ENCODE data around the gene ADGRL4.

The ADGRL4 gene

DNA sequence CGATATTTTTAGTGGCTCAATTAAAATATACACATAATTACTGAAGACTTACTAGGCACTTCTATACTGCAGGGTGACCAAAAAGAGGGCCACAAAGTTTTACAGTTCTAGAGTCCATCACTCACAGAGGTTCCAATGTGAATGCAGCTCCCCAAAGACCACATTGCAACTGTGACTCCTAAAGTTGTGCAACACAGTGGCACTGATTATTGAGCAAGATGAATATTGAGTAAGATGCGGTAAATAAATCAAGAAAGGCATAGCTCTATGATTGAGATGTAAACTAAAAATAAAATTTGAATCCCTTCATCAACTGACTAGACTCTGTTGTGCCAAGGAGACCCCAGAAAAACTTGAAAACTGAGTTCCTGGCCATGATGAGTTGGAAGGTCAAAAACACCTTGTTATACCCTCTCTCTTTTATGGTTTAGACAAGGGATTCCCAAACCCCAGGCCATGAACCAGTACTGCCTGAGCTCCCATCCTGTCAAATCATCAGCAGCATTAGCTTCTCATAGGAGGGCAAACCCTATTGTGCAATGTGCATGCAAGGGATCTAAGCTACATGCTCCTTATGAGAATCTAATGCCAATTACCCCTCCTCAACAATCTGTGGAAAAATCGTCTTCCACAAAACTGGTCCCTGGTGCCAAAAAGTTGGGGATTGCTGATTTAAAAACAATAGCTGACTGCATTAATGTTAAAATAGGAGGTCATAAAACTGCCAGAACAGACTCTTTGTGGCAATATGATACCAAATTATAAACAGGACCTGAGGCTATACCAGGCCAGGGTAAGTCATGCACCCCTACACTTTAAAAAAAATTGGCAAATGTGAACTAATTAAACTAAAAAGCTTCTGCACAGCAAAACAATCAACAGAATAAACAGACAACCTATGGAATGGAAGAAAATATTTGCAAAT is 94.3 kb downstream of the ADGRL4 start:
- TF ChIP-seq, protein P1, sequence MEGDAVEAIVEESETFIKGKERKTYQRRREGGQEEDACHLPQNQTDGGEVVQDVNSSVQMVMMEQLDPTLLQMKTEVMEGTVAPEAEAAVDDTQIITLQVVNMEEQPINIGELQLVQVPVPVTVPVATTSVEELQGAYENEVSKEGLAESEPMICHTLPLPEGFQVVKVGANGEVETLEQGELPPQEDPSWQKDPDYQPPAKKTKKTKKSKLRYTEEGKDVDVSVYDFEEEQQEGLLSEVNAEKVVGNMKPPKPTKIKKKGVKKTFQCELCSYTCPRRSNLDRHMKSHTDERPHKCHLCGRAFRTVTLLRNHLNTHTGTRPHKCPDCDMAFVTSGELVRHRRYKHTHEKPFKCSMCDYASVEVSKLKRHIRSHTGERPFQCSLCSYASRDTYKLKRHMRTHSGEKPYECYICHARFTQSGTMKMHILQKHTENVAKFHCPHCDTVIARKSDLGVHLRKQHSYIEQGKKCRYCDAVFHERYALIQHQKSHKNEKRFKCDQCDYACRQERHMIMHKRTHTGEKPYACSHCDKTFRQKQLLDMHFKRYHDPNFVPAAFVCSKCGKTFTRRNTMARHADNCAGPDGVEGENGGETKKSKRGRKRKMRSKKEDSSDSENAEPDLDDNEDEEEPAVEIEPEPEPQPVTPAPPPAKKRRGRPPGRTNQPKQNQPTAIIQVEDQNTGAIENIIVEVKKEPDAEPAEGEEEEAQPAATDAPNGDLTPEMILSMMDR (conservative IDR thresholded peaks at IDR 0.05; ENCODE audit: low read depth) = no peak
- no peak for DNase-seq (ENCODE audit: low spot score)
- ChIA-PET CTCF (interaction anchor here (0.5 kb wide), 1 partner anchor 1380 kb away, joined by 3 read pairs; no protein-coding TSS in a partner anchor), POLR2A (ENCODE audit: low non-redundant PET) (no interaction called here)
- no peak overlapping the region for H3K27ac ChIP-seq

DNA sequence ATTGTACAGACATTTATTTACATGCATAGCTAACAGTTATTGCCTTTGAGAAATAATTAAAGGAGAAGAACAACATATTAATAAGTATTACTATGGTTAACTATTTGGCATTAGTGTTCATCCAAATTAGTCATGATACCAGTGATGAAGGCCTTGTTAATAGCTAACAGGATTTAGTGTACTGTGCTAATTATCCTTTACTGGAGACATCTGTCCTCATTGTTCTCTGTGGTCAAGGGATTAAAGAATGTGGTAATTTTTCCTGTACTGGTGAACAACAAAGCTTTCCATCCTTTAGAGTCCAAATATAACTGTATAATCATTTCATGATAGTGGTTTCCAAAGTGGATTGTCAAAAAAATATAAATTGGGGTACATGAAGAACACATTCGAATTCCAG is 103.9 kb downstream of the ADGRL4 start:
- DNase-seq (ENCODE audit: low spot score) = no peak
- H3K27ac ChIP-seq = no peak overlapping the region
- TF ChIP-seq, protein P1 (conservative IDR thresholded peaks at IDR 0.05; ENCODE audit: low read depth) = no peak
- CTCF ChIA-PET = no interaction called here
- POLR2A ChIA-PET (ENCODE audit: low non-redundant PET) = no interaction called here

DNA sequence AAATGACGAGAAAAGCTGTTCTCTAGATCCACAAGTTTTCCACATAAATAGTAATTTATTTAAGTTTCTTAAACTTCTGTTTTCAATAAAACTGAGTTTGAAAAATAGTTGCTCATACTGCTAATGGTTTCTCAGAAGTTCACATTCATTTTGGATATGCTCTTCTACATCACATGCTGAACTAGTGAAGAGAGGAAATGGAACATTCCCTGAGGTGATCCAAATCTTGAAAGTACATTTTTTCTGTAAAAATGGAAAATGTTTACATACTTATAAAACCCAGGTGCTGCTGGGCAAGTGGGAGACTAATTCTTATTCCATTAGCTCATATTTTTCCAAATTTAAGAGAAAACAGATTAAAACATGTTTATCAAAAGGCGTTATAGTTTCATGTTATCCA is 111.7 kb downstream of the ADGRL4 start:
- ChIA-PET CTCF (no interaction called here), POLR2A (ENCODE audit: low non-redundant PET) (no interaction called here)
- no peak for DNase-seq (ENCODE audit: low spot score)
- TF ChIP-seq, protein P1 (conservative IDR thresholded peaks at IDR 0.05; ENCODE audit: low read depth) = no peak
- H3K27ac ChIP-seq = no peak overlapping the region

DNA sequence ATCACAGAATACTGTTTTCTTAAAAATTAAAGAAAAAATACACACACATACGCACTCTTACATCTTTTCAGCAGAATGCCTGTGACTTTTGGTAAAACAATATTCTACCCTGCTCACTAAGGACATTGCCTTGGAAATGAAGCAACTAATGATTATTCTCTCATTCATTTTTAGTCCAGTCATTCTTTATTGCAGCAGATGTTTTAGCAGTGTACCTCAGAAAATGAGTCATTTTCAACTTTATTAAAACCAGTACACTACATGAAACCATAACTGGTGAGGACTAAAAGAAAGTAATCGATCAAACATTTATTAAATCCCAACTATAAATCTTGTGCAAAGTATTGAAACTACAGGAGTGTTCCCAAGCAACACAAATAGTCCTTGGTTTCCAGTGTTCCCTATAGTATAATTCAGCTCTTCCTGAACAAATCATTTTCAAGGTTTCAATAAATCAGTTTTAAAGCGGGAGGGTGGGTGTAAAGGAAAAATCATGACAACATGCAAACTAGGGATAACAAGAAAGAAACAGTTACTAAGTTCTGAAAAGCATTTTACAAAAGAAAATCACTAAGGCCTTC is 114.2 kb downstream of the ADGRL4 start:
- no peak for DNase-seq (ENCODE audit: low spot score)
- no peak overlapping the region for H3K27ac ChIP-seq
- TF ChIP-seq, protein P1 (conservative IDR thresholded peaks at IDR 0.05; ENCODE audit: low read depth) = no peak
- CTCF ChIA-PET = no interaction called here
- POLR2A ChIA-PET (ENCODE audit: low non-redundant PET) = no interaction called here

DNA sequence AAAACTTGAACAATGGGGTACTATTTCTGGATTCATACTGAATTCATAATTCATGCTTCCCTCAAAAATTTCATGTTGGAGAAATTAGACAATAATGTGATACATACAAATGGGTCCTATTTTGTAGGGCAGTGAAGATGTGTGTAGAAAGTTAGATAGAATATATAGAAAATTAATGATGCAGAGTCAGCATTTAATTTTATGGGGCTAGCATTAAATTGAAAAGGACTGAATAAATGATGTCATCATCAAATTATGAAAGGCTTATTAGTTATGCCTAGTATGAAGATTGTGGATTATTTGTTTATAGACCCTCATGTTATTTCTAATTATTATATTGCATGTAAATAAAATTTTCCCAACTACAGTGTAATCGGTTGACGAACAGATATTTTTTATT is 119.1 kb downstream of the ADGRL4 start:
- DNase-seq (ENCODE audit: low spot score) = no peak
- POLR2A ChIA-PET (ENCODE audit: low non-redundant PET) = no interaction called here
- CTCF ChIA-PET = no interaction called here
- H3K27ac ChIP-seq = no peak overlapping the region
- TF ChIP-seq, protein P1 (conservative IDR thresholded peaks at IDR 0.05; ENCODE audit: low read depth) = no peak

DNA sequence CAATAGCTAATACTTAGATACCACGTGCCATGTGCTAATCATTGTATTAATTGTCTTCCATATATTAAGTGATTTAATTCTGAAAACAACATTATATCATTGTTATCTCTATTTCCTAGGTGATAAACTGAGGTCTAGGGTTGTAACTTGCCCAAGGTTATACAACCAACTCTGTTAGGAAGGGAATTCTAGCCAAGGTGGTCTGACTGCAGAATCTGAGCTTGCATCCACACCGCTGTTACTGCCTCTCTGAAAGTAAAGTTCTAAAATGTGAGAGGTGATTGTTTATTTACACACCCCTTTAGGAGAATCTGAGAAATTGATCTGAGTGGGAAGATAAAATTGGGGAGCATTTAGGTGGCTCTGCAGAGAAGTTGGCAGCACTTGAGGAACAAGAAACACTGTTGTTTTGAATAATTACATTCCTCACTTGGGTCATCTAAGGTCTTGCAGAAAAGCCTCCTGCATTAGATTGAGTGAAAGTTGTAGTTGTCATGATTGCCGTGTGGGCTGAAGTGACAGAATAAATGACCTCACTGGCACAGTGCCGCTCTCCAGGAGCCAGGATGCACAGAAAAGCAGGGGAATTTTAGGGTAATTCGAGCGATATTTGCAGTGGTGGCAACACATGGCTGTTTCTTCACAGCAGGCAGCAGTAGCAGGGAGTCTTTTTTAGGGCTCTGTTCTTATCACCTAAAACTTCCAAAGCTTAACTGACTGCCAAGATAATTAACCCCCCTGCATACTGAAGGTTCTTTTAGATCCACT is 121.7 kb downstream of the ADGRL4 start:
- DNase-seq (ENCODE audit: low spot score) = no peak
- ChIA-PET CTCF (interaction anchor here (0.5 kb wide), 1 partner anchor 304 kb away, joined by 3 read pairs; no protein-coding TSS in a partner anchor), POLR2A (ENCODE audit: low non-redundant PET) (no interaction called here)
- TF ChIP-seq, protein P1 (conservative IDR thresholded peaks at IDR 0.05; ENCODE audit: low read depth) = no peak
- no peak overlapping the region for H3K27ac ChIP-seq

Measured in RWPE1 (cell line).